Right lobe of liver (tissue), 6 donors: ENCODE results near the gene DOCK1. TPM values are rescaled to one million over a fixed set of nuclear protein-coding genes. Genes with fewer than 3 reads are reported as not detected.

Experiments
- ATAC-seq, 4 donors: fragments of 200-7000 bp; cut with Tn5 transposase; one replicate each; pipeline ENCODE4 v1.9.1; 2020; ENCODE audit warnings: mild to moderate bottlenecking in 4 of 4, moderate library complexity in 4 of 4
- DNase-seq, 3 donors: peaks; one replicate each; pipeline ENCODE4 v3.0.0-alpha.2; 2020
- H3K27ac ChIP-seq, 3 donors: fragments of 200-600 bp; one replicate each; pipeline ENCODE4 v1.8.0; 2022
- H3K27me3 ChIP-seq, 2 donors: fragments of 200-600 bp; one replicate each; pipeline ENCODE4 v1.8.0; 2022
- H3K36me3 ChIP-seq, 4 donors: fragments of 200-600 bp; sonication (generic) in 1 of 4; one replicate each; pipeline versions ENCODE4 v1.5.1 to v1.8.0; 2017 to 2022; ENCODE audit warnings: control low read depth in 1 of 4
- H3K4me1 ChIP-seq, 4 donors: fragments of 200-600 bp; sonication (generic) in 1 of 4; one replicate each; pipeline versions ENCODE4 v1.5.1 to v1.8.0; 2017 to 2022; ENCODE audit warnings: control low read depth in 1 of 4
- H3K4me3 ChIP-seq, 3 donors: fragments of 200-600 bp; one replicate each; pipeline ENCODE4 v1.8.0; 2022
- H3K9me3 ChIP-seq, 4 donors: fragments of 200-600 bp; sonication (generic) in 1 of 4; one replicate each; pipeline versions ENCODE4 v1.5.1 to v1.8.0; 2017 to 2022; ENCODE audit warnings: control low read depth in 1 of 4
- CTCF ChIP-seq, 4 donors: fragments of 200-600 bp in 3 of 4; fragments of 450-650 bp in 1 of 4; IDR thresholded peaks; one replicate each; pipeline versions ENCODE4 v1.5.1 to v1.8.0; 2016 to 2022; ENCODE audit warnings: antibody characterized with exemption in 4 of 4, mild to moderate bottlenecking in 2 of 4
- POLR2A ChIP-seq: fragments of 450-650 bp; IDR thresholded peaks from one replicate; pipeline ENCODE4 v1.6.1; 2017; ENCODE audit warnings: antibody characterized with exemption, mild to moderate bottlenecking
- WGBS: methylation state at CpG from one replicate; pipeline ENCODE4 v1.1.6; 2018; ENCODE audit warnings: low coverage, low lambda C conversion rate; ENCODE audit not compliant: insufficient coverage; ENCODE audit errors: missing lambda C conversion rate; 5-methylcytosine and 5-hydroxymethylcytosine counted together
- intact Hi-C, 2 donors: fragments of 100-400 bp; cut with DNase I; formaldehyde crosslinking; loops; one replicate each; pipeline versions ENCODE4 v1.11.2 to v1.14.1; 2022
- total RNA-seq, 6 experiments: library from RNA; depleted of rRNA in 2 of 6; stranded (reverse); fragments of >200 nt in 2 of 6; fragmentation: NEBNext Ultra II Directional in 3 of 6; extraction: Animal tissue kit (Norgen Biotek cat#: 25700) in 3 of 6; gene quantifications; one replicate each; pipeline versions ENCODE4 v1.1.0 to v1.2.4, GENCODE V29; 2016 to 2023
- donor health status: DM: no; HTN: yes; CAD: no.
- donor health status: DM: no; HTN: no; CAD: no.
- donor health status: DM: no; HTN: no; CAD: no.
- donor health status: DM: no; HTN: yes; CAD: no.
- donor health status: DM: no; HTN: yes; CAD: no.

The DOCK1 gene
- total RNA-seq, 6 experiments from 2014 or later: 13.8 to 17.8 (median 14.6) TPM

- H3K4me3 ChIP-seq: no peak overlapping the region
- H3K4me1 ChIP-seq: no peaks in the 10 kb centered on the region
- DNase-seq (no peak), ATAC-seq (no peak)
- H3K9me3 ChIP-seq: no peaks in the 10 kb centered on the region
- no peaks in the 10 kb centered on the region for H3K36me3 ChIP-seq
- H3K27me3 ChIP-seq: no peaks in the 10 kb centered on the region
- TF ChIP-seq POLR2A (no peak), CTCF (IDR thresholded peaks at IDR 0.05) (no peak)
- 100% methylated on average over 2 of the region's 2 CpGs for WGBS
- H3K27ac ChIP-seq: no peak overlapping the region
- intact Hi-C loops: no loop called here
Observed at GRCh38 chr10:127158662-127159061, 253.4 kb downstream of the DOCK1 start.

GRCh38 chr10:127159648-127160245, 254.5 kb downstream of the DOCK1 start:
- intact Hi-C loops: no loop called here
- Histone ChIP-seq H3K4me1 (no peaks in the 10 kb centered on the region), H3K27me3 (no peaks in the 10 kb centered on the region), H3K27ac (no peak overlapping the region), H3K9me3 (no peaks in the 10 kb centered on the region), H3K4me3 (no peak overlapping the region), H3K36me3 (no peaks in the 10 kb centered on the region)
- no peak for DNase-seq
- ATAC-seq: no peak
- TF ChIP-seq POLR2A (no peak), CTCF (IDR thresholded peaks at IDR 0.05) (no peak)
- 93% methylated on average over 11 of the region's 13 CpGs for WGBS

- H3K4me3 ChIP-seq: no peak overlapping the region
- no peaks in the 10 kb centered on the region for H3K9me3 ChIP-seq
- ATAC-seq (no peak), DNase-seq (no peak)
- 95% methylated on average over 3 of the region's 5 CpGs for WGBS
- H3K4me1 ChIP-seq: no peaks in the 10 kb centered on the region
- TF ChIP-seq CTCF (IDR thresholded peaks at IDR 0.05) (no peak), POLR2A (no peak)
- no peak overlapping the region for H3K27ac ChIP-seq
- intact Hi-C loops: no loop called here
- H3K36me3 ChIP-seq: no peaks in the 10 kb centered on the region
- no peaks in the 10 kb centered on the region for H3K27me3 ChIP-seq
Observed at GRCh38 chr10:127161482-127161881, 256.3 kb downstream of the DOCK1 start.

- no peaks in the 10 kb centered on the region for H3K27me3 ChIP-seq
- TF ChIP-seq POLR2A: no peak
- TF ChIP-seq CTCF (IDR thresholded peaks at IDR 0.05): no peak
- WGBS: 100% methylated on average over 1 of the region's 6 CpGs
Observed at GRCh38 chr10:127162841-127163240, 257.6 kb downstream of the DOCK1 start.

GRCh38 chr10:127168261-127168660, 263.0 kb downstream of the DOCK1 start:
- intact Hi-C loops: no loop called here
- Histone ChIP-seq H3K27ac (no peak overlapping the region), H3K4me1 (no peaks in the 10 kb centered on the region), H3K4me3 (no peak overlapping the region), H3K36me3 (no peaks in the 10 kb centered on the region), H3K27me3 (no peaks in the 10 kb centered on the region), H3K9me3 (no peaks in the 10 kb centered on the region)
- ATAC-seq: no peak
- 86% methylated on average over 3 of the region's 3 CpGs for WGBS
- DNase-seq: no peak
- TF ChIP-seq CTCF (IDR thresholded peaks at IDR 0.05) (no peak), POLR2A (no peak)

More at GRCh38 chr10:127162841-127163240, 257.6 kb downstream of the DOCK1 start:
- H3K9me3 ChIP-seq: no peaks in the 10 kb centered on the region
- intact Hi-C loops: no loop called here
- H3K4me1 ChIP-seq: no peaks in the 10 kb centered on the region
- no peak overlapping the region for H3K4me3 ChIP-seq
- no peak for DNase-seq
- H3K36me3 ChIP-seq: no peaks in the 10 kb centered on the region
- no peak for ATAC-seq
- no peak overlapping the region for H3K27ac ChIP-seq
